Measurements from ENCODE around the gene TTBK1. TPM values are rescaled to one million over a fixed set of nuclear protein-coding genes. Genes with fewer than 3 reads are reported as not detected.
A peak's percentile ranks its signal among the peaks of the same experiment; 100 is the strongest.

TTBK1 gene
- total RNA-seq, 4 donors from 2014 or later, result 0.13 TPM; not detected in 3

DNA sequence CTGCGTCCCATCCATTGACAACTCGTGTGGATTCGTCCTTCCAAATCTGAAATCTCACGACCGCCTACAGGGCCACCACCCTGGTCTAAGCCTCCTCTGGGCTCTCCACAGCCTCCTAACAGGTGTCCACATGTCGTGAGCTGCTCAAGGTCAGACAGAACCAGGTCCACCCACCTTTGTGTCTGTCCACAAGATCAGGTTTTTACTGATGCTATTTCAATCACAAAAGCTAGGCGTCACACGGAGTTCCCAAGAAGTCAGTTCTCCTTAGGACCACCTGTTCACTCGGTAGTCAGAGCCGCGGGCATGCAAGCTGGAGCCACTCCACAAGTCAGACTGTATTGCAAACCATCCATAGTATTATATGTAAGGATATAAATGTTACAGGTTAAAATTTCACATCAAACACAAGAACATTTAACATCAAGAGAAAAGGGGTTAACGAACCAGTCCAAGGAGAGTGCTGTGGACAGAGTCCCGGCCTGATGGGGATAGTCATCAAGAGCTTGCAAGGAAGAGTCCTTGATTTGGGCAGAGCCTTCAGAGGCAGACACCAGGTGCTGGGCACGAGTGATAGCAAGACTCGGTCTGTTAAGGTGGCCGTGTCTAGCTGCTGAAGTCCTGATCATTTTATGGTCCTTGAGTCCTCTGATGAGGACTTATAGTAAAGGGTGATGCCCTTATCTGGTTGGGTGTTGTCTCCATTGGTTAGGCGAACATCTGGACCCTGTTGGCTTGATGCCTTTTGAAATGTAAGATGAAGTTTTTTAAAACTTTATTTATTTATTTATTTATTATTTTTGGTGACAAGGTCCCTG, 13.3 kb upstream of the TTBK1 start:
- no peak for TF ChIP-seq POLR2A (IDR thresholded peaks at IDR 0.05)
- TF ChIP-seq, protein P1, sequence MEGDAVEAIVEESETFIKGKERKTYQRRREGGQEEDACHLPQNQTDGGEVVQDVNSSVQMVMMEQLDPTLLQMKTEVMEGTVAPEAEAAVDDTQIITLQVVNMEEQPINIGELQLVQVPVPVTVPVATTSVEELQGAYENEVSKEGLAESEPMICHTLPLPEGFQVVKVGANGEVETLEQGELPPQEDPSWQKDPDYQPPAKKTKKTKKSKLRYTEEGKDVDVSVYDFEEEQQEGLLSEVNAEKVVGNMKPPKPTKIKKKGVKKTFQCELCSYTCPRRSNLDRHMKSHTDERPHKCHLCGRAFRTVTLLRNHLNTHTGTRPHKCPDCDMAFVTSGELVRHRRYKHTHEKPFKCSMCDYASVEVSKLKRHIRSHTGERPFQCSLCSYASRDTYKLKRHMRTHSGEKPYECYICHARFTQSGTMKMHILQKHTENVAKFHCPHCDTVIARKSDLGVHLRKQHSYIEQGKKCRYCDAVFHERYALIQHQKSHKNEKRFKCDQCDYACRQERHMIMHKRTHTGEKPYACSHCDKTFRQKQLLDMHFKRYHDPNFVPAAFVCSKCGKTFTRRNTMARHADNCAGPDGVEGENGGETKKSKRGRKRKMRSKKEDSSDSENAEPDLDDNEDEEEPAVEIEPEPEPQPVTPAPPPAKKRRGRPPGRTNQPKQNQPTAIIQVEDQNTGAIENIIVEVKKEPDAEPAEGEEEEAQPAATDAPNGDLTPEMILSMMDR (IDR thresholded peaks at IDR 0.05), result no peak
- WGBS, 2 donors, result 72 to 76% methylated on average over 17 of the region's 17 CpGs
- peak overlapping the region in 3 of 4 donors; percentile 66 to 81 (median 78) for H3K27ac ChIP-seq

DNA sequence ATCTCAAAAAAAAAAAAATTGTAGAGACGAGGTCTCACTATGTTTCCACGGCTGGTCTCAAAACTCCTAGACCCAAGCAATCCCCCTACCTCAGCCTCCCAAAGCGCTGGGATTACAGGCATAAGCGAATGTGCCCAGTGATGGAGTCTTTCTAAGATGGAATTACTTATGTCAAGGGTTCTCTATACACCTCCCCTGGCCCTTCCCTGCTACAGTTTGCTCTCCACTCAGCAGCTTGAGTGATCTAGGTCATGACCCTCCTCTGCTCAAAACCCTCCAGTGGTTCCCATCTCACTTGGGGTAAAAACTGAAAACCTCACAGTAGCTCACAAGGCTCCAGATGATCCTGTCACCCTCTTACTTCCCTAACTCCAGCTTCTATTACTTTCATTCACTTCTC, 12.2 kb upstream of the TTBK1 start:
- DNase-seq, result no peak
- H3K4me3 ChIP-seq, result no peak overlapping the region
- H3K27ac ChIP-seq, result no peak overlapping the region
- peaks cover 0 to 3% (median 0%) of the 10 kb centered on the region in 4 donors for H3K27me3 ChIP-seq
- WGBS, 2 donors, result 94 to 98% methylated on average over 4 of the region's 4 CpGs
- TF ChIP-seq POLR2A (IDR thresholded peaks at IDR 0.05), result no peak
- TF ChIP-seq, protein P1 (IDR thresholded peaks at IDR 0.05), result no peak
- intact Hi-C loops (cut with DNase I), result no loop called here
- no peaks in the 10 kb centered on the region for H3K9me3 ChIP-seq
- H3K36me3 ChIP-seq, result no peaks in the 10 kb centered on the region
- peaks cover 5 to 23% (median 7%) of the 10 kb centered on the region in 3 donors for H3K4me1 ChIP-seq

More for the DNA sequence above, 13.3 kb upstream of the TTBK1 start:
- Histone ChIP-seq H3K4me3 (peak overlapping the region in 3 of 4 donors; percentile 61 to 88 (median 70)), H3K27me3 (peaks cover 0 to under 1% (median 0%) of the 10 kb centered on the region in 4 donors), H3K9me3 (no peaks in the 10 kb centered on the region), H3K4me1 (peaks cover 5 to 34% (median 7%) of the 10 kb centered on the region in 3 donors), H3K36me3 (no peaks in the 10 kb centered on the region)
- intact Hi-C loops (cut with DNase I), result no loop called here
- DNase-seq, result no peak

DNA sequence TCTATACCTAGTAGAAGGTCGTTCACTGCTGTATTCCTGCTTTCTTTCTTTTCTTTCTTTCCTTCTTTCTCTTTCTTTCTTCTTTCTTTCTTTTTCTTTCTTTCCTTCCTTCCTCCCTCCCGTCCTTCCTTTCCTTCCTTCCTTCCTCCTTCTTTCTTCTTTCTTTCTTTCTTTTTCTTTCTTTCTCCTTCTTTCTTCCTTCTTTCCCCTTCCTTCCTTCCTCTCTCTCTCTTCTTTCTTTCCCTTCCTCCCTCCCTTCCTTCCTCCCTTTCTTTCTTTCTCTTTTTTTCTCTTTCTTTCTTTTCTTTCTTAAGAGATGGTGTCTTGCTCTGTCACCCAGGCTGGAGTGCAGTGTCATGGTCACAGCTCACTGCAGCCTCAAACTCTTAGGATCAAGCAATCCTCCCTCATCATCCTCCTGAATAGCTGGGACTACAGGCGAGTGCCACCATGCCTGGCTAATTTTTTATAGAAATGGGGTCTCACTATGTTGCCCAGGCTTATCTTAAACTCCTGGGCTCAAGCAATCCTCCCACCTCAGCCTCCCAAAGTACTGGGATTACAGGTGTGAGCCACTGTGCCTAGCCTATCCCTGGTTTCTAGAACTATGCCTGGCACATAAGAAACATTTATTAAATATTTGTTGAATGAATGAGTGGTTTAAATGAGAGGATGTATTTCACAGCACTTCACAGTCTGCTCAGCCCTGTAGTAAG, 11.4 kb upstream of the TTBK1 start:
- H3K27me3 ChIP-seq, result peaks cover 0 to 6% (median 0%) of the 10 kb centered on the region in 4 donors
- no peaks in the 10 kb centered on the region for H3K9me3 ChIP-seq
- intact Hi-C loops (cut with DNase I), result no loop called here
- H3K27ac ChIP-seq, result no peak overlapping the region
- 67 to 79% methylated on average over 3 of the region's 3 CpGs for WGBS, 2 donors
- H3K4me3 ChIP-seq, result no peak overlapping the region
- DNase-seq, result no peak
- TF ChIP-seq, protein P1 (IDR thresholded peaks at IDR 0.05), result no peak
- no peak for TF ChIP-seq POLR2A (IDR thresholded peaks at IDR 0.05)
- no peaks in the 10 kb centered on the region for H3K36me3 ChIP-seq
- H3K4me1 ChIP-seq, result peaks cover 5 to 20% (median 7%) of the 10 kb centered on the region in 3 donors

DNA sequence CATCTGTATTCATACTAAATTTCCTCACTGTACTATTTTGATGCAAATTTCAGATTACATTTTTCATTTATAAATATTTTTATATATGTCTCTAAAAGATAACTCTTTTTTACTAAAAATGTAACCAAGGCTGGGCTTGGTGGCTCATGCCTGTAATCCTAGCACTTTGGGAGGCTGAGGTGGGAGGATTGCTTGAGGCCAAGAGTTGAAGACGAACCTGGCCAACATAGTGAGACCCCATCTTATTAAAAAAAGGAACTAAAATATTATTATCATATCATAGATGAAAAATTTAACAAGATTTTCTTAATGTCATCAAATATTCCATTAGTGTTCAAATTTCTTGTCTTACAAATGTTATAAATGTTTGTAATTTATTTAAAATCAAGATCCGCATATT, 7.4 kb upstream of the TTBK1 start:
- Histone ChIP-seq H3K4me1 (no peaks in the 10 kb centered on the region), H3K27me3 (peaks cover 0 to 42% (median 0%) of the 10 kb centered on the region in 4 donors), H3K4me3 (no peak overlapping the region), H3K27ac (no peak overlapping the region), H3K9me3 (no peaks in the 10 kb centered on the region), H3K36me3 (no peaks in the 10 kb centered on the region)
- no peak for TF ChIP-seq POLR2A (IDR thresholded peaks at IDR 0.05)
- TF ChIP-seq, protein P1 (IDR thresholded peaks at IDR 0.05), result no peak
- WGBS, 2 donors, result 84 to 85% methylated on average over 2 of the region's 2 CpGs
- intact Hi-C loops (cut with DNase I), result no loop called here
- no peak for DNase-seq

DNA sequence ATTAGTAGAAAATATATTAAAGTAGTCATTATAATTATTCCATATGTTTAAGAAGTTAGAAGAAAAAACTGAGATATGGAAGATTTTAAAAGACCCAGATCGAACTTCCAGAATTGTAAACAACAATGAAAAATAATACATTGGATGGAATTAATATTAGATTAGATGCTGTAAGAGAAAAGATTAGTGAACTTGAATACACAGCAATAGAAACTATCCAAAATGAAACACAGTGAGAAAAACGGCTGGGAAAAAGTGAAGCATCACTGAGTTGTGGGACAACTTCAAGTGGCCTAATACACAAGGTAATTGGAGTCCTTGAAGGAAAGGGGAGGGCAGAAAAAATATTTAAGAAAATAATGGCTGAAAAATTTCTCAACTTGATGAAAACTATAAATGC, 4.2 kb upstream of the TTBK1 start:
- Histone ChIP-seq H3K27me3 (peaks cover 0 to 74% (median 4%) of the 10 kb centered on the region in 4 donors), H3K27ac (no peak overlapping the region), H3K36me3 (no peaks in the 10 kb centered on the region), H3K4me3 (no peak overlapping the region), H3K9me3 (no peaks in the 10 kb centered on the region), H3K4me1 (no peaks in the 10 kb centered on the region)
- no peak for DNase-seq
- TF ChIP-seq POLR2A (IDR thresholded peaks at IDR 0.05), result no peak
- TF ChIP-seq, protein P1 (IDR thresholded peaks at IDR 0.05), result no peak
- WGBS, 2 donors, result 64 to 69% methylated on average over 2 of the region's 2 CpGs
- intact Hi-C loops (cut with DNase I), result no loop called here
